Lung (tissue), 12 donors: ENCODE measurements around the gene LTBP2. TPM values are rescaled to one million over a fixed set of nuclear protein-coding genes. Genes with fewer than 3 reads are reported as not detected.

ENCODE experiments used
- ATAC-seq: fragments of 200-7000 bp; cut with Tn5 transposase; one replicate; pipeline ENCODE4 v1.9.1; 2020; ENCODE audit warnings: moderate number of reproducible peaks; ENCODE audit not compliant: insufficient read depth, low FRiP score
- DNase-seq, 3 donors: peaks; one replicate each; pipeline ENCODE4 v3.0.0-alpha.2; 2013 to 2017
- H3K27ac ChIP-seq, 2 donors: one replicate each; pipeline ENCODE4 v1.5.1; 2013; ENCODE audit warnings: mild to moderate bottlenecking in 2 of 2, moderate library complexity in 2 of 2, control low read depth in 1 of 2, inconsistent platforms in 1 of 2, low read depth in 1 of 2, low read length in 1 of 2
- H3K27me3 ChIP-seq, 3 donors: one replicate each; pipeline ENCODE4 v1.5.1; 2013; ENCODE audit warnings: low read length in 2 of 3; ENCODE audit not compliant: control insufficient read depth in 3 of 3, insufficient read depth in 3 of 3
- H3K36me3 ChIP-seq, 4 donors: one replicate each; pipeline ENCODE4 v1.5.1; 2013; ENCODE audit warnings: low read length in 4 of 4, mild to moderate bottlenecking in 1 of 4, moderate library complexity in 1 of 4; ENCODE audit not compliant: control insufficient read depth in 4 of 4, insufficient read depth in 4 of 4
- H3K4me1 ChIP-seq, 5 donors: one replicate each; pipeline ENCODE4 v1.5.1; 2013; ENCODE audit warnings: low read length in 5 of 5, mild to moderate bottlenecking in 2 of 5, moderate library complexity in 1 of 5; ENCODE audit not compliant: control insufficient read depth in 5 of 5, insufficient read depth in 5 of 5
- H3K4me3 ChIP-seq: one replicate; pipeline ENCODE4 v1.5.1; 2013; ENCODE audit warnings: mild to moderate bottlenecking, control low read depth, moderate library complexity
- H3K9ac ChIP-seq, 2 donors: one replicate each; pipeline ENCODE4 v1.5.1; 2013; ENCODE audit warnings: low read length in 2 of 2, control low read depth in 1 of 2; ENCODE audit not compliant: insufficient read depth in 1 of 2
- H3K9me3 ChIP-seq, 4 donors: one replicate each; pipeline ENCODE4 v1.5.1; 2013; ENCODE audit warnings: low read length in 3 of 4, mild to moderate bottlenecking in 1 of 4, moderate library complexity in 1 of 4; ENCODE audit not compliant: control insufficient read depth in 4 of 4, insufficient read depth in 3 of 4
- WGBS, 2 donors: extraction: QIAGEN DNeasy Blood & Tissue Kit; methylation state at CpG; one replicate each; pipeline ENCODE4 v1.1.7; 2013; 5-methylcytosine and 5-hydroxymethylcytosine counted together
- polyA plus RNA-seq, 2 donors: library from polyadenylated mRNA; stranded (reverse); fragments of 200-250 nt; gene quantifications; one replicate each; pipeline ENCODE4 v1.2.1, GENCODE V29; 2013
- total RNA-seq, 2 donors: library from RNA; depleted of rRNA in 1 of 2; stranded (reverse); fragments of >200 nt in 1 of 2; gene quantifications; one replicate each; pipeline ENCODE4 v1.2.1, GENCODE V29; 2014 to 2021
- TF ChIP-seq, protein P1 (sequence below): IDR thresholded peaks from 2 replicates; pipeline ENCODE4 v1.5.1; 2012; ENCODE audit warnings: mild to moderate bottlenecking; ENCODE audit errors: control extremely low read depth, extremely low read depth
- donor health status: control.
- donor health status: control.
- donor health status: Bipolar disorder and iron deficiency.
- donor health status: healthy.
- donor health status: DM: yes; HTN: yes; CAD: no.

The LTBP2 gene
- total and polyA plus RNA-seq, 4 donors: 13.2 to 78.4 (median 25.8) TPM

DNA sequence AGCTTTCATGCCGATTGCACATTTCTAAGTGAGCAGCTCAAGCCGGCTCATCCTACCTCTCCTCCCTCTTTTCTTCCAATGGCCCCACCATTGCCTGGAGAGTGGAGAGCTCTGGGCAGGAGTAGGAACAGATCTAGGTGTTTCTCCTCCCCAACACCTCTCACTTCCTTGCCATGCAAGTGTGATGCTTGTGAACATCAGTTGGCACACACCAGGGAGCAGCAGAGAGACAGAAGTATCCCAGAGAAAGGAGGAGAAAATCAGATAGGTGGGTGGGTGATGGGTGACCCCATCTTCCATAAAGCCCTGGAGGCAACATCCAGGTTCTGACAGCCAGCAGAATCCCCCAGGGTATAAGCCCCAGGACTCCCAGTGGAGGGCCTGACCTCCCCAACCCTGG is 146.7 kb downstream of the LTBP2 start:
- peaks cover 0 to 7% (median 0%) of the 10 kb centered on the region in 4 donors for H3K36me3 ChIP-seq
- ATAC-seq (no peak), DNase-seq (no peak)
- H3K27me3 ChIP-seq: no peaks in the 10 kb centered on the region
- WGBS, 2 donors: 89 to 95% methylated on average over 2 of the region's 2 CpGs
- TF ChIP-seq, protein P1, sequence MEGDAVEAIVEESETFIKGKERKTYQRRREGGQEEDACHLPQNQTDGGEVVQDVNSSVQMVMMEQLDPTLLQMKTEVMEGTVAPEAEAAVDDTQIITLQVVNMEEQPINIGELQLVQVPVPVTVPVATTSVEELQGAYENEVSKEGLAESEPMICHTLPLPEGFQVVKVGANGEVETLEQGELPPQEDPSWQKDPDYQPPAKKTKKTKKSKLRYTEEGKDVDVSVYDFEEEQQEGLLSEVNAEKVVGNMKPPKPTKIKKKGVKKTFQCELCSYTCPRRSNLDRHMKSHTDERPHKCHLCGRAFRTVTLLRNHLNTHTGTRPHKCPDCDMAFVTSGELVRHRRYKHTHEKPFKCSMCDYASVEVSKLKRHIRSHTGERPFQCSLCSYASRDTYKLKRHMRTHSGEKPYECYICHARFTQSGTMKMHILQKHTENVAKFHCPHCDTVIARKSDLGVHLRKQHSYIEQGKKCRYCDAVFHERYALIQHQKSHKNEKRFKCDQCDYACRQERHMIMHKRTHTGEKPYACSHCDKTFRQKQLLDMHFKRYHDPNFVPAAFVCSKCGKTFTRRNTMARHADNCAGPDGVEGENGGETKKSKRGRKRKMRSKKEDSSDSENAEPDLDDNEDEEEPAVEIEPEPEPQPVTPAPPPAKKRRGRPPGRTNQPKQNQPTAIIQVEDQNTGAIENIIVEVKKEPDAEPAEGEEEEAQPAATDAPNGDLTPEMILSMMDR: no peak
- H3K4me1 ChIP-seq: peaks cover 0 to 13% (median 0%) of the 10 kb centered on the region in 5 donors
- no peak overlapping the region for H3K27ac ChIP-seq
- H3K9me3 ChIP-seq: peaks cover 0 to 1% (median 0%) of the 10 kb centered on the region in 4 donors
- no peak overlapping the region for H3K4me3 ChIP-seq
- H3K9ac ChIP-seq: no peak overlapping the region

DNA sequence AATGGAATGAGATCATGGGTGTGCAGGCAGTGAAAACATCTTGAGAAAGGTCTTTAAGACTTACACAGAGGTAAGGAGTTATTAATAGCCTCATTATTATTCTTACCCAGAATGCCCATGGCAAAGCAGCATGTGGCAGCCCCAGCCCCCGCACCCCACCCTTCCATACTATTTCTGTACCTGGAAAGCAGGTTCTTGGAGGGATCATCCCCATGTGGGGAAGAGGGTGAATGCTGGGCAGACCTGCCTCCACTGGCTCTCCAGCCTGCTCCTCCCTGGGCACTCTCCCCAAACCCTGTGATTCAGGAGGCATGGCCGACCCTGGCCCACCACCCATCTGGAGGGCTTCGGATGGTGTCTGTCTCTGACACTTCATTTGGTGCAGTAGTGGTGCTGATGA is 147.3 kb downstream of the LTBP2 start:
- H3K36me3 ChIP-seq: peaks cover 0 to 7% (median 0%) of the 10 kb centered on the region in 4 donors
- peaks cover 0 to 14% (median 0%) of the 10 kb centered on the region in 5 donors for H3K4me1 ChIP-seq
- ATAC-seq: no peak
- peak; percentile 18 to 24 (median 21) for DNase-seq
- WGBS, 2 donors: 89% methylated on average over 3 of the region's 3 CpGs
- TF ChIP-seq, protein P1: no peak
- H3K9me3 ChIP-seq: peaks cover 0 to 1% (median 0%) of the 10 kb centered on the region in 4 donors
- H3K27ac ChIP-seq: no peak overlapping the region
- no peaks in the 10 kb centered on the region for H3K27me3 ChIP-seq
- no peak overlapping the region for H3K4me3 ChIP-seq
- H3K9ac ChIP-seq: no peak overlapping the region

- H3K27me3 ChIP-seq: no peaks in the 10 kb centered on the region
- peaks cover 0 to 1% (median 0%) of the 10 kb centered on the region in 4 donors for H3K9me3 ChIP-seq
- ATAC-seq (no peak), DNase-seq (no peak)
- no peak overlapping the region for H3K4me3 ChIP-seq
- H3K4me1 ChIP-seq: peaks cover 0 to 11% (median 0%) of the 10 kb centered on the region in 5 donors
- 88 to 93% methylated on average over 5 of the region's 5 CpGs for WGBS, 2 donors
- peaks cover 0 to 5% (median 0%) of the 10 kb centered on the region in 4 donors for H3K36me3 ChIP-seq
- TF ChIP-seq, protein P1: no peak
- no peak overlapping the region for H3K27ac ChIP-seq
- H3K9ac ChIP-seq: no peak overlapping the region
Observed at GRCh38 chr14:74463697-74464096, 148.3 kb downstream of the LTBP2 start.

- 67 to 94% methylated on average over 3 of the region's 3 CpGs for WGBS, 2 donors
- H3K9ac ChIP-seq: no peak overlapping the region
- no peak overlapping the region for H3K4me3 ChIP-seq
- TF ChIP-seq, protein P1: no peak
- H3K36me3 ChIP-seq: peaks cover 0 to 2% (median 0%) of the 10 kb centered on the region in 4 donors
- DNase-seq (no peak), ATAC-seq (no peak)
- H3K9me3 ChIP-seq: peaks cover 0 to 1% (median 0%) of the 10 kb centered on the region in 4 donors
- peak overlapping the region in 1 of 2 donors; percentile 34 for H3K27ac ChIP-seq
- no peaks in the 10 kb centered on the region for H3K27me3 ChIP-seq
- H3K4me1 ChIP-seq: peaks cover 0 to 9% (median 0%) of the 10 kb centered on the region in 5 donors
Observed at GRCh38 chr14:74462993-74463392, 149.0 kb downstream of the LTBP2 start.
